Progenitor cell of endocrine pancreas (in vitro differentiated cells): ENCODE results near the gene NOBOX. TPM values are rescaled to one million over a fixed set of nuclear protein-coding genes. Genes with fewer than 3 reads are reported as not detected.

Experiments
- DNase-seq: peaks from one replicate; pipeline ENCODE4 v3.0.0; 2021; ENCODE audit warnings: low spot score; ENCODE audit not compliant: unreplicated experiment
- H3K27ac Mint-ChIP-seq: 2 replicates; pipeline ENCODE4 v1.8.0; 2021; ENCODE audit warnings: mild to moderate bottlenecking, moderate library complexity, mixed read lengths
- H3K27me3 Mint-ChIP-seq: 2 replicates; pipeline ENCODE4 v1.8.0; 2021; ENCODE audit warnings: mixed read lengths
- H3K36me3 Mint-ChIP-seq: 2 replicates; pipeline ENCODE4 v1.8.0; 2022; ENCODE audit warnings: mixed read lengths; ENCODE audit not compliant: insufficient read depth
- H3K4me1 Mint-ChIP-seq: 2 replicates; pipeline ENCODE4 v1.8.0; 2021; ENCODE audit warnings: low read depth, mixed read lengths
- H3K4me3 Mint-ChIP-seq: 2 replicates; pipeline ENCODE4 v1.8.0; 2021; ENCODE audit warnings: low read depth, mild to moderate bottlenecking, moderate library complexity, mixed read lengths
- H3K9me3 Mint-ChIP-seq: 2 replicates; pipeline ENCODE4 v1.8.0; 2021; ENCODE audit warnings: low read depth, mixed read lengths
- CTCF ChIP-seq: fragments of 200-600 bp; sonication (generic); IDR thresholded peaks from one replicate; pipeline ENCODE4 v1.5.0; 2021; ENCODE audit warnings: antibody characterized with exemption, mild to moderate bottlenecking; ENCODE audit not compliant: unreplicated experiment
- long read RNA-seq: library from polyadenylated mRNA; unstranded; transcript quantifications from one replicate; pipeline ENCODE4 v2.0.0, GENCODE V29; 2020
- total RNA-seq: library from RNA; stranded (reverse); gene quantifications from 2 replicates; pipeline ENCODE4 v1.2.1, GENCODE V29; 2021

NOBOX gene
- total RNA-seq, result not detected in 2 replicates
- long read RNA-seq, result 0 reads

GRCh38 chr7:144403649-144404061 lies at the start of gene NOBOX:
Gene NOBOX, minus strand, starts transcription at chr7:144403693.
- no peak within 1 kb of the TSS for H3K4me3 Mint-ChIP-seq
- no peaks in the 10 kb centered on the region for H3K36me3 Mint-ChIP-seq
- no peaks in the 10 kb centered on the region for H3K9me3 Mint-ChIP-seq
- no peak for DNase-seq
- no peak within 1 kb of the TSS for H3K27ac Mint-ChIP-seq
- H3K4me1 Mint-ChIP-seq, result peaks cover 4% of the 10 kb centered on the region
- no peaks in the 10 kb centered on the region for H3K27me3 Mint-ChIP-seq
- no peak for TF ChIP-seq CTCF

GRCh38 chr7:144452064-144452463 lies 48.6 kb upstream of the NOBOX start:
- H3K4me1 Mint-ChIP-seq, result no peaks in the 10 kb centered on the region
- H3K27ac Mint-ChIP-seq, result no peak overlapping the region
- no peak overlapping the region for H3K4me3 Mint-ChIP-seq
- DNase-seq, result no peak
- no peak for TF ChIP-seq CTCF
- H3K27me3 Mint-ChIP-seq, result no peaks in the 10 kb centered on the region
- no peaks in the 10 kb centered on the region for H3K36me3 Mint-ChIP-seq
- H3K9me3 Mint-ChIP-seq, result no peaks in the 10 kb centered on the region

- Mint-ChIP-seq H3K27me3 (no peaks in the 10 kb centered on the region), H3K27ac (no peak overlapping the region), H3K9me3 (no peaks in the 10 kb centered on the region), H3K4me1 (no peaks in the 10 kb centered on the region), H3K36me3 (no peaks in the 10 kb centered on the region), H3K4me3 (no peak overlapping the region)
- TF ChIP-seq CTCF, result no peak
- DNase-seq, result no peak
Measured at GRCh38 chr7:144445590-144445989, 42.1 kb upstream of the NOBOX start.

GRCh38 chr7:144439717-144440205 lies 36.3 kb upstream of the NOBOX start:
- H3K4me1 Mint-ChIP-seq, result peaks cover 9% of the 10 kb centered on the region
- H3K27me3 Mint-ChIP-seq, result no peaks in the 10 kb centered on the region
- H3K27ac Mint-ChIP-seq, result no peak overlapping the region
- no peak for DNase-seq
- H3K36me3 Mint-ChIP-seq, result no peaks in the 10 kb centered on the region
- H3K4me3 Mint-ChIP-seq, result no peak overlapping the region
- TF ChIP-seq CTCF, result no peak
- no peaks in the 10 kb centered on the region for H3K9me3 Mint-ChIP-seq

- no peak overlapping the region for H3K27ac Mint-ChIP-seq
- no peaks in the 10 kb centered on the region for H3K27me3 Mint-ChIP-seq
- no peak for TF ChIP-seq CTCF
- no peaks in the 10 kb centered on the region for H3K9me3 Mint-ChIP-seq
- no peaks in the 10 kb centered on the region for H3K36me3 Mint-ChIP-seq
- DNase-seq, result no peak
- H3K4me1 Mint-ChIP-seq, result peaks cover 9% of the 10 kb centered on the region
- H3K4me3 Mint-ChIP-seq, result no peak overlapping the region
Measured at GRCh38 chr7:144438759-144439158, 35.3 kb upstream of the NOBOX start.
